Activated T-cell treated with anti-CD3 and anti-CD28 coated beads for 1 hour (primary cell): ENCODE results near the gene CTTNBP2NL.

ENCODE experiments used
- DNase-seq: peaks from one replicate; pipeline ENCODE4 v3.0.0-alpha.2; 2020; ENCODE audit warnings: low read depth

The CTTNBP2NL gene

DNA sequence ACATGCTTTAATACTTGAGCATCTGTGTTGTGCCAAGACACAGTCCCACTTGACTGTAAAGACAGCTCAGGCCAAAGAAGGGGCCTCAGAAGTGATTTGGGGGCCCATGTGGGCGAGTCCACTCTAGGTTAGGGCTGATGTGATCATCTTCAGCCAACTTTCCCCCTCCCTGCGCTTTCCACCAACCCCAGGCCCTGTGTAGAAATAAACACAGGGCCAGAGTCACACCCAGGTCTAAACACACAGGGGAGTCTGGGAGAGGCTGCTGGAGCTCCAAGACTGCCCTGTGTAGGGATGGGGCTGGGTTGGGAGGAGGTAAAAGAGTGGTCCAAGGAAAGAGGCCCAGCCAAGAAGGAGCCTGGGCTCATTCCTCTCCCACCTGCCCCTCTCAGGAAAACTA, 110.3 kb downstream of the CTTNBP2NL start:
- DNase-seq, result no peak

GRCh38 chr1:112506731-112507130, 110.7 kb downstream of the CTTNBP2NL start:
- DNase-seq, result no peak

- DNase-seq, result no peak
Observed at GRCh38 chr1:112507336-112507735, 111.3 kb downstream of the CTTNBP2NL start.

DNA sequence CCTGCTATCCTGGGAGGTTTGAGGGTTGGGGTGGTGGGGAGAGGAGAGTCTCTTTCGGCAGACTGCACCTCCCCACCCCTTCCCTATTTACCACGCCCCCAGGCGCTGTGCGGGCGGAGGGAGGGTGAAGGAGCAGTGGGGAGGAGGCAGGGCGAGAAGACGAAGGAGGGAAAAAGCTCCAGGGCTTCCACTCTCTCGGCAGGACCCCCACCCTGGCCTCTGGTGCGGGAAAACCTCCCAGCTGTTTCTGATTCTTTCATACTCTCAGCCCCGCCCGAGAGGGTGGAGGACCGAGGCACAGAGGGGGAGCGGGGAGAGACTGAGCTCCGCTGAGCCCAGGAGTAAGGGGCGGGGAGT, 111.9 kb downstream of the CTTNBP2NL start:
- no peak for DNase-seq

GRCh38 chr1:112508278-112509004, 112.4 kb downstream of the CTTNBP2NL start, which contains the start of gene WNT2B:
WNT2B (plus strand) TSS chr1:112508965; CDS start chr1:112509263, 298 bp downstream.
- peak; percentile 30 for DNase-seq

DNA sequence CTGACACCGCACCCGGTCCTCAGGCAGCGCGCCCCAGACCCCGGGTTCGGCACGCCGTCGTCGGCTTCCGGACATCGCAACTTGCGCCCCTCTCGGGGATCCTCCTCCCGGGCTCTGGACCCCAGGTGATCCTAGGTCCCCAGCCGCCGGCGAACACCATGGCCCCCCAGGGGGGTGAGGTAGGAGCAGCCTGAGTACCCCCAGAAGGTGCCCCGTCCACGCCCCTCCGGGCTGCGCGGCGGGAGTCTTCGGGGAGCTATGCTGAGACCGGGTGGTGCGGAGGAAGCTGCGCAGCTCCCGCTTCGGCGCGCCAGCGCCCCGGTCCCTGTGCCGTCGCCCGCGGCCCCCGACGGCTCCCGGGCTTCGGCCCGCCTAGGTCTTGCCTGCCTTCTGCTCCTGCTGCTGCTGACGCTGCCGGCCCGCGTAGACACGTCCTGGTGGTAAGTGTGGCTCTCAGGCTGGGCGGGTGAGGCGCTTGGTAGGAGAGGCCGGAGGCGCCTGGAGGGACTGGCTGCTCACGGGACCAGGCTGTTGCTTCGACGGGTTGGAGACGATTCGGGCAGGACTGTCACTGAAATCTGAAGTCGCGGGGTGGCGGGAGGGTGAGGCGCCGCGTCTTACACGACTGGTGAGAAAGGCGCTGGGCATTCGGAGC, 113.1 kb downstream of the CTTNBP2NL start:
- DNase-seq, result no peak

DNA sequence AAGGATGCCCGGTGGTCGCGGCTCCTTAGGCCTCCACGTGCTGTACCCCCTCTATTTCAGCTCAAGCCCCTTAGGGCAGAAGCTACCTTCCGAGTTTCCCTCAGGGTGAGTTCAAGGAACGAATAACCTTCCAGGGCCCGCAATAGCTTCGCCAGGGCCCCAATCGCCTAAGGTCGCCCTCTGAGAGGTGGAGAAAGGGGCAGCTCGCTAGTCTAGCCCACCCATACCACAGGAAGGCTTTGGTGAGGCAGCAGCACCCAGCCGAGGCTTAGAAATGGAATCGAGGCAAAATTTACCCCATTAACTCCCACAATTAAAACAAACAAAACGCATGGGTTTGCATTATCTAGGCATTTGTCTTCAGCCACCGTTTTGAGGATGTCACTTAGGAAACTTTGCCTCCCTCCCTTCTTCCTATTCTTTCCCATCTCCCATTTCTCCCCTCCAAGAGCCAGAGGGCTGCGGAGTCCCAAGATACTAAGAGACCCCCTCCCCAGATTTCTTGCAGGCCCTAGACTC, 113.7 kb downstream of the CTTNBP2NL start:
- no peak for DNase-seq

- DNase-seq, result no peak
Observed at GRCh38 chr1:112510340-112510739, 114.3 kb downstream of the CTTNBP2NL start.
